B cell (primary cell): ENCODE data around the gene IFT122. TPM values are rescaled to one million over a fixed set of nuclear protein-coding genes. Genes with fewer than 3 reads are reported as not detected.
A peak's percentile ranks its signal among the peaks of the same experiment; 100 is the strongest.

Experiments used
- ATAC-seq: fragments of 200-7000 bp; cut with Tn5 transposase; one replicate; pipeline ENCODE4 v1.10.0; 2021; ENCODE audit warnings: low read depth, mild to moderate bottlenecking, moderate number of reproducible peaks, moderate library complexity
- CTCF ChIA-PET: fragments of 350-600 bp; sonication (Branson Sonifier 250); formaldehyde crosslinking; loops from one replicate; lab custom pipeline; 2021; ENCODE audit warnings: antibody characterized with exemption, inconsistent platforms; lab: Charles Lee
- POLR2A ChIA-PET: fragments of 350-600 bp; sonication (Branson Sonifier 250); formaldehyde crosslinking; loops from one replicate; lab custom pipeline; 2021; ENCODE audit warnings: antibody characterized with exemption; lab: Charles Lee
- DNase-seq: peaks from one replicate; pipeline ENCODE4 v3.0.0; 2013
- H2AFZ ChIP-seq: 2 replicates; pipeline ENCODE4 v1.6.1; 2012; ENCODE audit warnings: mild to moderate bottlenecking, low read depth, low read length; ENCODE audit not compliant: insufficient read depth, poor library complexity, severe bottlenecking
- H3K27ac ChIP-seq, 2 donors: 1 replicate in 1 of 2; 2 replicates in 1 of 2; pipeline ENCODE4 v1.5.1; 2012 to 2013; ENCODE audit warnings: low read length in 2 of 2, mild to moderate bottlenecking in 2 of 2, moderate library complexity in 1 of 2
- H3K27me3 ChIP-seq, 4 experiments: fragments of 200-600 bp in 1 of 4; sonication (generic) in 1 of 4; replicated peaks in 1 of 4; 1 replicate in 2 of 4; 2 replicates in 2 of 4; pipeline versions ENCODE4 v1.6.1 to v1.7.0; 2013 to 2016; ENCODE audit warnings: low read length in 3 of 4, mild to moderate bottlenecking in 2 of 4, mixed read lengths in 1 of 4, moderate library complexity in 1 of 4; ENCODE audit not compliant: insufficient read depth in 4 of 4, control insufficient read depth in 3 of 4; ENCODE audit errors: control extremely low read depth in 1 of 4
- H3K36me3 ChIP-seq, 2 experiments: replicated peaks in 1 of 2; 1 replicate in 1 of 2; 2 replicates in 1 of 2; pipeline versions ENCODE4 v1.6.1 to v1.7.1; 2013; ENCODE audit warnings: low read length in 1 of 2; ENCODE audit not compliant: insufficient read depth in 2 of 2, control insufficient read depth in 1 of 2; ENCODE audit errors: control extremely low read depth in 1 of 2, extremely low read depth in 1 of 2
- H3K4me1 ChIP-seq, 2 donors: fragments of 200-600 bp in 1 of 2; sonication (generic) in 1 of 2; 1 replicate in 1 of 2; 2 replicates in 1 of 2; pipeline versions ENCODE4 v1.5.1 to v1.6.1; 2013 to 2017; ENCODE audit warnings: low read length in 2 of 2; ENCODE audit not compliant: control insufficient read depth in 2 of 2, insufficient read depth in 2 of 2
- H3K4me2 ChIP-seq: replicated peaks from 2 replicates; pipeline ENCODE3; 2012; ENCODE audit warnings: mild to moderate bottlenecking, low read depth, low read length; ENCODE audit not compliant: poor library complexity, severe bottlenecking
- H3K4me3 ChIP-seq, 5 experiments: fragments of 200-600 bp in 1 of 5; sonication (generic) in 1 of 5; 1 replicate in 3 of 5; 2 replicates in 2 of 5; pipeline versions ENCODE4 v1.5.1 to v1.7.0; 2011 to 2016; ENCODE audit warnings: low read length in 4 of 5, mild to moderate bottlenecking in 4 of 5, low read depth in 2 of 5, control low read depth in 1 of 5, moderate library complexity in 1 of 5; ENCODE audit not compliant: insufficient read depth in 1 of 5; ENCODE audit errors: control extremely low read depth in 1 of 5, extremely low read depth in 1 of 5
- H3K79me2 ChIP-seq: fragments of 200-600 bp; sonication (generic); one replicate; pipeline ENCODE4 v1.6.0; 2016; ENCODE audit warnings: low read length; ENCODE audit not compliant: control insufficient read depth, insufficient read depth
- H3K9ac ChIP-seq: fragments of 200-600 bp; sonication (generic); 2 replicates; pipeline ENCODE4 v1.6.1; 2017; ENCODE audit warnings: mild to moderate bottlenecking, low read length, moderate library complexity
- H3K9me3 ChIP-seq, 3 donors: one replicate each; pipeline versions ENCODE4 v1.6.1 to v1.7.1; 2013; ENCODE audit warnings: low read length in 2 of 3; ENCODE audit not compliant: control insufficient read depth in 2 of 3, insufficient read depth in 1 of 3; ENCODE audit errors: control extremely low read depth in 1 of 3
- H4K20me1 ChIP-seq: 2 replicates; pipeline ENCODE4 v1.6.0; 2012; ENCODE audit warnings: mild to moderate bottlenecking, low read length; ENCODE audit not compliant: insufficient read depth, control insufficient read depth, poor library complexity, severe bottlenecking
- H3K27ac Mint-ChIP-seq: one replicate; pipeline ENCODE4 v1.8.0; 2021; ENCODE audit warnings: mixed read lengths
- H3K27me3 Mint-ChIP-seq: one replicate; pipeline ENCODE4 v1.8.0; 2021; ENCODE audit warnings: mixed read lengths
- H3K4me1 Mint-ChIP-seq: one replicate; pipeline ENCODE4 v1.8.0; 2021; ENCODE audit warnings: mixed read lengths
- H3K4me3 Mint-ChIP-seq: one replicate; pipeline ENCODE4 v1.8.0; 2021; ENCODE audit warnings: mixed read lengths
- H3K9me3 Mint-ChIP-seq: one replicate; pipeline ENCODE4 v1.8.0; 2022; ENCODE audit warnings: mixed read lengths; ENCODE audit not compliant: insufficient read depth
- EZH2 ChIP-seq: IDR thresholded peaks from 2 replicates; pipeline ENCODE4 v1.6.1; 2012; ENCODE audit warnings: borderline replicate concordance, low read depth, mild to moderate bottlenecking, moderate library complexity, low read length; ENCODE audit not compliant: insufficient read depth, poor library complexity, severe bottlenecking
- WGBS: methylation state at CpG from one replicate; pipeline ENCODE4 v1.1.5; 2013; ENCODE audit warnings: missing lambda C conversion rate; ENCODE audit not compliant: insufficient coverage; 5-methylcytosine and 5-hydroxymethylcytosine counted together
- intact Hi-C: fragments of 100-400 bp; cut with micrococcal nuclease; formaldehyde crosslinking; loops from one replicate; pipeline ENCODE4 v1.10.0; 2022
- polyA plus RNA-seq: library from polyadenylated mRNA; depleted of rRNA; stranded (reverse); fragments of >200 nt; gene quantifications from 2 replicates; pipeline ENCODE4 v1.2.3, GENCODE V29; 2012
- total RNA-seq, 2 donors: library from RNA; stranded (reverse); fragments of 120-200 nt in 1 of 2; gene quantifications; 1 replicate in 1 of 2; 2 replicates in 1 of 2; pipeline versions ENCODE4 v1.2.3 to v1.2.4, GENCODE V29; 2013 to 2022
- TF ChIP-seq, protein P1 (sequence below): fragments of 200-600 bp; IDR thresholded peaks from one replicate; pipeline ENCODE4 v1.8.0; 2022; ENCODE audit warnings: antibody characterized with exemption, mild to moderate bottlenecking

Gene IFT122
- total and polyA plus RNA-seq, 2 donors (not counting 1 experiment from before 2014, with no cell fraction given), result 14.0 to 34.3 TPM

GRCh38 chr3:129442486-129442885, 2.5 kb downstream of the IFT122 start:
- POLR2A ChIA-PET, result interaction anchor here (0.7 kb wide), 1 partner anchor 14 kb away, joined by 3 read pairs; the partner anchor contains the start of gene EFCAB12

GRCh38 chr3:129442947-129443346, 2.9 kb downstream of the IFT122 start:
- Mint-ChIP-seq H3K4me3 (no peak overlapping the region), H3K27ac (peak overlapping the region; percentile 28), H3K27me3 (no peaks in the 10 kb centered on the region), H3K9me3 (no peaks in the 10 kb centered on the region), H3K4me1 (peaks cover 27% of the 10 kb centered on the region)
- Histone ChIP-seq H3K4me2 (no peak overlapping the region), H3K36me3 (peaks cover 0 to 5% of the 10 kb centered on the region in 2 experiments), H3K79me2 (peaks cover 70% of the 10 kb centered on the region), H3K9ac (no peak overlapping the region), H2AFZ (no peak overlapping the region), H3K4me1 (peaks cover 17 to 19% of the 10 kb centered on the region in 2 donors), H3K9me3 (no peaks in the 10 kb centered on the region), H4K20me1 (no peaks in the 10 kb centered on the region), H3K4me3 (no peak overlapping the region), H3K27ac (no peak overlapping the region), H3K27me3 (no peaks in the 10 kb centered on the region)
- CTCF ChIA-PET, result no interaction called here
- TF ChIP-seq, protein P1, sequence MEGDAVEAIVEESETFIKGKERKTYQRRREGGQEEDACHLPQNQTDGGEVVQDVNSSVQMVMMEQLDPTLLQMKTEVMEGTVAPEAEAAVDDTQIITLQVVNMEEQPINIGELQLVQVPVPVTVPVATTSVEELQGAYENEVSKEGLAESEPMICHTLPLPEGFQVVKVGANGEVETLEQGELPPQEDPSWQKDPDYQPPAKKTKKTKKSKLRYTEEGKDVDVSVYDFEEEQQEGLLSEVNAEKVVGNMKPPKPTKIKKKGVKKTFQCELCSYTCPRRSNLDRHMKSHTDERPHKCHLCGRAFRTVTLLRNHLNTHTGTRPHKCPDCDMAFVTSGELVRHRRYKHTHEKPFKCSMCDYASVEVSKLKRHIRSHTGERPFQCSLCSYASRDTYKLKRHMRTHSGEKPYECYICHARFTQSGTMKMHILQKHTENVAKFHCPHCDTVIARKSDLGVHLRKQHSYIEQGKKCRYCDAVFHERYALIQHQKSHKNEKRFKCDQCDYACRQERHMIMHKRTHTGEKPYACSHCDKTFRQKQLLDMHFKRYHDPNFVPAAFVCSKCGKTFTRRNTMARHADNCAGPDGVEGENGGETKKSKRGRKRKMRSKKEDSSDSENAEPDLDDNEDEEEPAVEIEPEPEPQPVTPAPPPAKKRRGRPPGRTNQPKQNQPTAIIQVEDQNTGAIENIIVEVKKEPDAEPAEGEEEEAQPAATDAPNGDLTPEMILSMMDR, result no peak
- no peak for TF ChIP-seq EZH2
- no peak for ATAC-seq
- intact Hi-C loops, result loop anchor here (5.0 kb wide), 4 partner anchors 164 to 384 kb away; partner anchors contain the start of gene PLXND1
- POLR2A ChIA-PET, result interaction anchor here (0.5 to 0.7 kb wide), 2 partner anchors 15 to 486 kb away, joined by 3 to 4 read pairs; partner anchors contain the start of gene EFCAB12
- DNase-seq, result no peak

More at GRCh38 chr3:129442486-129442885, 2.5 kb downstream of the IFT122 start:
- H3K4me1 Mint-ChIP-seq, result peaks cover 32% of the 10 kb centered on the region
- H3K4me2 ChIP-seq, result no peak overlapping the region
- H3K36me3 ChIP-seq, result peaks cover 0 to 9% of the 10 kb centered on the region in 2 experiments
- WGBS, result 79% methylated on average over 2 of the region's 2 CpGs
- no peaks in the 10 kb centered on the region for H3K27me3 Mint-ChIP-seq
- H3K79me2 ChIP-seq, result peaks cover 73% of the 10 kb centered on the region
- DNase-seq, result no peak
- H3K27me3 ChIP-seq, result no peaks in the 10 kb centered on the region
- peaks cover 22 to 23% of the 10 kb centered on the region in 2 donors for H3K4me1 ChIP-seq
- H3K27ac Mint-ChIP-seq, result peak overlapping the region; percentile 28
- no peak overlapping the region for H3K9ac ChIP-seq
- intact Hi-C loops, result loop anchor here (5.0 kb wide), 4 partner anchors 165 to 385 kb away; partner anchors contain the start of gene PLXND1
- no peak for ATAC-seq
- no peaks in the 10 kb centered on the region for H3K9me3 Mint-ChIP-seq
- no peak overlapping the region for H2AFZ ChIP-seq
- no peak for TF ChIP-seq EZH2
- TF ChIP-seq, protein P1, result no peak
- CTCF ChIA-PET, result interaction anchor here (0.7 kb wide), 1 partner anchor 535 kb away, joined by 3 read pairs; no protein-coding TSS in a partner anchor
- no peaks in the 10 kb centered on the region for H4K20me1 ChIP-seq
- no peak overlapping the region for H3K4me3 ChIP-seq
- H3K27ac ChIP-seq, result no peak overlapping the region
- H3K4me3 Mint-ChIP-seq, result no peak overlapping the region
- H3K9me3 ChIP-seq, result no peaks in the 10 kb centered on the region
